Measurements from ENCODE around the gene DPP6. TPM values are rescaled to one million over a fixed set of nuclear protein-coding genes. Genes with fewer than 3 reads are reported as not detected.
"Not testable (repeated sequence)": the region's sequence is repeated elsewhere in the genome, so short reads cannot be mapped to it uniquely, and the experiment has no call there.

The DPP6 gene
- total RNA-seq, 1 donor from 2014 or later: not detected

DNA sequence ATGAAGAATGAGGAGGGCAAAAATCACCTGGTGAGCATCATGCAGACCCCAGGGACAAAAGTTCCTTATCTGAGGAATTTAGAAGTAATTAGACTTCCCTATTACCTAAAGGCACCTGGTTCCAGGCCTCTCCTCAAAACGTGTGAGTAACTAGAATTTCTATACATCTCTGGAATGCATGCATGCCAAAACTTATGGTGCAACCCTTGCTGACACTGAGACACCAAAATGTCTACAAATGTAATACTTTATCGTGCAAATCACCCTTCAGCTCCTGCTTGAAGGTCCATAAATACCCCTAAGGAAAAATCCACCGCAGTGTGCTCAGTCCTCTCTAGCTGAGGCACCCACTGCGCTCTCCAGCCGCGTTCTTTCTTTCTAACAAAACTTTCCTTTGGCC is 866.5 kb downstream of the DPP6 start:
- ChIA-PET CTCF (interaction anchor here (1.4 kb wide), 1 partner anchor 9 kb away, joined by 3 read pairs; no protein-coding TSS in a partner anchor), POLR2A (no interaction called here)
- ATAC-seq (ENCODE audit: low read depth) (no peak), DNase-seq (no peak)
- Mint-ChIP-seq H3K4me1 (peaks cover 2% of the 10 kb centered on the region), H3K27ac (no peak overlapping the region), H3K36me3 (ENCODE audit: low read depth) (no peaks in the 10 kb centered on the region), H3K4me3 (no peak overlapping the region), H3K9me3 (peaks cover 4% of the 10 kb centered on the region), H3K27me3 (peaks cover 15% of the 10 kb centered on the region)
- TF ChIP-seq CTCF (IDR thresholded peaks at IDR 0.05): no peak
- intact Hi-C loops (cut with micrococcal nuclease): no loop called here

GRCh38 chr7:154919344-154920225 is 867.4 kb downstream of the DPP6 start:
- Mint-ChIP-seq H3K36me3 (ENCODE audit: low read depth) (no peaks in the 10 kb centered on the region), H3K27ac (no peak overlapping the region), H3K4me3 (no peak overlapping the region), H3K27me3 (peaks cover 13% of the 10 kb centered on the region), H3K9me3 (peaks cover 4% of the 10 kb centered on the region), H3K4me1 (no peaks in the 10 kb centered on the region)
- TF ChIP-seq CTCF (IDR thresholded peaks at IDR 0.05): no peak
- CTCF ChIA-PET: no interaction called here
- ATAC-seq (ENCODE audit: low read depth) (no peak), DNase-seq (no peak)
- intact Hi-C loops (cut with micrococcal nuclease): loop anchor here (10.0 kb wide), 1 partner anchor 455 kb away; no protein-coding TSS in a partner anchor
- POLR2A ChIA-PET: no interaction called here

DNA sequence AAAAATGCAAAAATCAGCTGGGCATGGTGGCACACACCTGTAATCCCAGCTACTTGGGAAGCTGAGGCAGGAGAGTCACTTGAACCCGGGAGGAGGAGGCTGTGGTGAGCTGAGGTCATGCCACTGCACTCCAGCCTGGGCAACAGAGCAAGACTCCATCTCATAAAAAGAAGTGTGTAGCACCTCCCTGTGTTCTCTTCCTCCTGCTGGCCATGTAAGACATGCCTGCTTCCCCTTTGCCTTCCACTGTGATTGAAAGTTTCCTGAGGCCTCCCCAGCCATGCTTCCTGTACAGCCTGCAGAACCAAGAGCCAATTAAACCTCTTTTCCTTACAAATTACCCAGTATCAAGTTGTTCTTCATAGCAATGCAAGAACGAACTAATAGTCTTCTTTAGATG is 870.3 kb downstream of the DPP6 start:
- POLR2A ChIA-PET; H3K4me1 Mint-ChIP-seq; H3K36me3 Mint-ChIP-seq (ENCODE audit: low read depth); H3K9me3 Mint-ChIP-seq; ATAC-seq (ENCODE audit: low read depth); H3K27me3 Mint-ChIP-seq; H3K4me3 Mint-ChIP-seq; DNase-seq; H3K27ac Mint-ChIP-seq: not testable (repeated sequence)
- intact Hi-C loops (cut with micrococcal nuclease): loop anchor here (10.0 kb wide), 1 partner anchor 452 kb away; no protein-coding TSS in a partner anchor
- CTCF ChIA-PET: interaction anchor here (1.0 kb wide), 1 partner anchor 9 kb away, joined by 3 read pairs; no protein-coding TSS in a partner anchor

DNA sequence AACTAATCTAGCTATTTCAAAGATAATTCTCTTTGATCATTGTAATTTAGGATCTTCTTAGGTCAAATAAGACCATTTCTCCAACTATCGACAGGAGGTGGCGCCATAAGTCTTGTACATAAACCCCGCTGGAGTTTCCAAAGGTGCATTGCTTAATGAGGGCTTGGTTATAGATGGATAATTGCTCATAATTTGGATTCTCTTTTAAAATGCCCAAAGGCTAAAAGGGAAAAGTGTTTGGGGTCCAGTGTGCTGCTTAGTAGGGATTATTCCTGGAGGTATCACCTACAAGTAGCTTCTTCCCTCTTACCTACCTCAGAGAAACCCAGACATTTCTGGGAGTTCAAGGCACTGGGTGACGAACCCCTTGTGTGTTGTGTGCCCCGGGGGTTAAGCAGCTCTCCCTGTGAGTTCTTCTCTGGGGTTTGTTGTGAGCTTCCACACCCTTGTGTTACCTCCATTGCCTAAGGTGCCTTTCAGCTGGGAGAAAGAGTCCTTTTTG is 875.5 kb downstream of the DPP6 start:
- peak; percentile 59 for ATAC-seq (ENCODE audit: low read depth)
- Mint-ChIP-seq H3K4me1 (peaks cover 28% of the 10 kb centered on the region), H3K4me3 (peak overlapping the region; percentile 96), H3K9me3 (peaks cover 2% of the 10 kb centered on the region), H3K27ac (peak overlapping the region; percentile 99), H3K27me3 (no peaks in the 10 kb centered on the region), H3K36me3 (ENCODE audit: low read depth) (peaks cover 20% of the 10 kb centered on the region)
- ChIA-PET POLR2A (interaction anchor here (0.7 to 2.4 kb wide), 10 partner anchors 12 to 716 kb away, joined by 3 to 22 read pairs (median 4); partner anchors contain the start of genes INSIG1, PAXIP1 and RBM33), CTCF (interaction anchor here (0.6 to 3.8 kb wide), 38 partner anchors 10 to 1966 kb away, joined by 3 to 34 read pairs (median 4); partner anchors contain the start of genes INSIG1 and PAXIP1)
- TF ChIP-seq CTCF (IDR thresholded peaks at IDR 0.05): peak; percentile 22
- DNase-seq: peak; percentile 32
- intact Hi-C loops (cut with micrococcal nuclease): loop anchor here (1.0 to 10.0 kb wide), 14 partner anchors 26 to 1545 kb away; partner anchors contain the start of genes INSIG1, PAXIP1 and RBM33

DNA sequence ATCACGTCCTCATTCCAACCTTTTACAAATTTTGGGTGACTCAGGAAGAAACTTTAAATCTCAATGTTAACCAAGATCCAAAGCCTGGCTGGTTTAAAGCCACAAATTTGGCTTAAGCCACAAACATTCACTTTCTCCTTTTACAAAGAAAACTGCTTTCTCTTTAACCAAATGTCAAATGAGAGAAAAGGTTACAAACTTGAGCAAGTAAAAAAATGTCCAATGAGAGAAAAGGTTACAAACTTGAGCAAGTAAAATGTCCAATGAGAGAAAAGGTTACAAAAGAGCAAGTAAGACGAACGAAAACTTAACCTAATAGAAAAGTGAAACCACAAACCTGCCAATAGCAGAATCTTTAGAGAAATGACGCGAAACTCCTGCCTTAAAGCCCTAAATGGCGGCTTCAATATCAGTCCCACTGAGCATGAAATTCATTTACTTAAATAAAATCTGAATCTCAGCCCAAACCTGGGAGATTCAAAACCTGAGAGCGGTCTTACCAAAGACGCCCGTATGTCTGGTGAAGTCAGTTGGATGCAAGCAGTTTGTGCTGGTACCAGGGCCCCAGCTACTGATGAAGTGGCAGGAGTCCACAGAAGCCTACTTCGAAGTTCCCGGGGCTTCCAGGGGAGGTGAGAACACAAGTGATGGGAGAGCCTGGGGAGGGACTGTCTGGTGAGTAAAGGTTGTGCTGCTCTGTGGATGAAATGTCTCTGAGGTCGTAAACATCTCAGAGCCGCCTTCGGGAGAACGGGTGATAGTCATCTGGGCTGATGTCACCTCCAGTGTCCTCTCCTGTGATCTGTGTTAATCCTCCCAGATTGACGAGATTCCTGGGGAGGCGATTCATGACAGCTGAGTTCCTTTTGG is 876.2 kb downstream of the DPP6 start:
- no peak for TF ChIP-seq CTCF (IDR thresholded peaks at IDR 0.05)
- peak; percentile 84 for ATAC-seq (ENCODE audit: low read depth)
- ChIA-PET POLR2A (interaction anchor here (0.6 to 2.4 kb wide), 11 partner anchors 11 to 716 kb away, joined by 3 to 22 read pairs (median 4); partner anchors contain the start of genes INSIG1, PAXIP1 and RBM33), CTCF (interaction anchor here (0.7 to 3.8 kb wide), 30 partner anchors 10 to 1965 kb away, joined by 3 to 34 read pairs (median 6); partner anchors contain the start of genes INSIG1 and PAXIP1)
- intact Hi-C loops (cut with micrococcal nuclease): loop anchor here (1.0 to 10.0 kb wide), 7 partner anchors 75 to 1544 kb away; partner anchors contain the start of genes INSIG1, PAXIP1 and RBM33
- peak overlapping the region; percentile 99 for H3K27ac Mint-ChIP-seq
- peak; percentile 44 for DNase-seq
- H3K36me3 Mint-ChIP-seq (ENCODE audit: low read depth): peaks cover 24% of the 10 kb centered on the region
- H3K4me3 Mint-ChIP-seq: peak overlapping the region; percentile 96
- peaks cover 28% of the 10 kb centered on the region for H3K4me1 Mint-ChIP-seq
- no peaks in the 10 kb centered on the region for H3K27me3 Mint-ChIP-seq
- no peaks in the 10 kb centered on the region for H3K9me3 Mint-ChIP-seq

Data from activated B cell treated with CpG ODN at 0.5 μM for 24 hours (primary cell).